Sigmoid colon (tissue), 4 donors: ENCODE measurements around the gene GTF2E1.

Source experiments
- POLR2A ChIP-seq, 2 donors: fragments of 450-650 bp; IDR thresholded peaks; one replicate each; pipeline ENCODE4 v1.6.1; 2016; ENCODE audit warnings: antibody characterized with exemption in 2 of 2, mild to moderate bottlenecking in 2 of 2, moderate library complexity in 2 of 2
- POLR2AphosphoS5 ChIP-seq, 4 donors: sonication (generic); formaldehyde crosslinking; IDR thresholded peaks; one replicate each; pipeline ENCODE4 v1.6.1; 2017; ENCODE audit warnings: antibody characterized with exemption in 4 of 4
- TF ChIP-seq, protein P1 (sequence below), 4 experiments: fragments of 450-650 bp in 3 of 4; fragments of 200-600 bp in 1 of 4; IDR thresholded peaks; one replicate each; pipeline ENCODE4 v1.5.1; 2016 to 2019; ENCODE audit warnings: antibody characterized with exemption in 4 of 4, mild to moderate bottlenecking in 3 of 4, moderate library complexity in 2 of 4

- TF ChIP-seq POLR2A (IDR thresholded peaks at IDR 0.05), result no peak
- TF ChIP-seq, protein P1, sequence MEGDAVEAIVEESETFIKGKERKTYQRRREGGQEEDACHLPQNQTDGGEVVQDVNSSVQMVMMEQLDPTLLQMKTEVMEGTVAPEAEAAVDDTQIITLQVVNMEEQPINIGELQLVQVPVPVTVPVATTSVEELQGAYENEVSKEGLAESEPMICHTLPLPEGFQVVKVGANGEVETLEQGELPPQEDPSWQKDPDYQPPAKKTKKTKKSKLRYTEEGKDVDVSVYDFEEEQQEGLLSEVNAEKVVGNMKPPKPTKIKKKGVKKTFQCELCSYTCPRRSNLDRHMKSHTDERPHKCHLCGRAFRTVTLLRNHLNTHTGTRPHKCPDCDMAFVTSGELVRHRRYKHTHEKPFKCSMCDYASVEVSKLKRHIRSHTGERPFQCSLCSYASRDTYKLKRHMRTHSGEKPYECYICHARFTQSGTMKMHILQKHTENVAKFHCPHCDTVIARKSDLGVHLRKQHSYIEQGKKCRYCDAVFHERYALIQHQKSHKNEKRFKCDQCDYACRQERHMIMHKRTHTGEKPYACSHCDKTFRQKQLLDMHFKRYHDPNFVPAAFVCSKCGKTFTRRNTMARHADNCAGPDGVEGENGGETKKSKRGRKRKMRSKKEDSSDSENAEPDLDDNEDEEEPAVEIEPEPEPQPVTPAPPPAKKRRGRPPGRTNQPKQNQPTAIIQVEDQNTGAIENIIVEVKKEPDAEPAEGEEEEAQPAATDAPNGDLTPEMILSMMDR (IDR thresholded peaks at IDR 0.05), result no peak
- no peak for TF ChIP-seq POLR2AphosphoS5 (IDR thresholded peaks at IDR 0.05)
These were observed 32.2 kb upstream of the GTF2E1 start for GRCh38 chr3:120710369-120710768.
